H1 (cell line): ENCODE data around the gene METTL21A. TPM values are rescaled to one million over a fixed set of nuclear protein-coding genes. Genes with fewer than 3 reads are reported as not detected.

Source experiments
- CTBP2 ChIP-seq: IDR thresholded peaks from 2 replicates; pipeline ENCODE4 v1.7.0; 2011; ENCODE audit warnings: borderline replicate concordance, mild to moderate bottlenecking, moderate library complexity, mixed read lengths, low read length; ENCODE audit not compliant: insufficient read depth, insufficient read length
- PHF8 ChIP-seq: fragments of 200-600 bp; sonication (generic); conservative IDR thresholded peaks from 2 replicates; pipeline ENCODE4 v1.7.1; 2012; ENCODE audit warnings: low read depth, mild to moderate bottlenecking, inconsistent platforms, low read length, moderate library complexity
- POU5F1 ChIP-seq: IDR thresholded peaks from 2 replicates; pipeline ENCODE4 v1.6.1; 2011; ENCODE audit warnings: low read depth, mild to moderate bottlenecking, low read length, moderate library complexity
- RXRA ChIP-seq: IDR thresholded peaks from 2 replicates; pipeline ENCODE4 v1.6.1; 2011; ENCODE audit warnings: low read depth, mild to moderate bottlenecking, low read length, moderate library complexity; ENCODE audit not compliant: insufficient read depth
- SAP30 ChIP-seq: fragments of 300-600 bp; sonication (generic); IDR thresholded peaks from 2 replicates; pipeline ENCODE4 v1.7.1; 2012; ENCODE audit warnings: low read length, moderate library complexity, mild to moderate bottlenecking, inconsistent platforms; ENCODE audit not compliant: insufficient read depth, insufficient replicate concordance
- ZNF274 ChIP-seq: IDR thresholded peaks from 2 replicates; pipeline ENCODE4 v1.7.0; 2012; ENCODE audit warnings: low read length, borderline replicate concordance; ENCODE audit errors: extremely low read depth
- polyA plus RNA-seq, 7 experiments: library from polyadenylated mRNA; depleted of rRNA in 3 of 7; stranded (reverse) in 5 of 7; unstranded in 2 of 7; fragments of >200 nt in 5 of 7; fragments of 200-250 nt in 2 of 7; gene quantifications; 1 replicate in 5 of 7; 2 replicates in 1 of 7; 4 replicates in 1 of 7; pipeline versions ENCODE4 v1.2.1 to v1.2.3, GENCODE V29; 2011 to 2013; ENCODE audit warnings: missing spikeins in 2 of 7, mixed read lengths in 2 of 7
- total RNA-seq: library from RNA; stranded (reverse); fragmentation: NEBNext Ultra II Directional; extraction: Animal tissue kit (Norgen Biotek cat#: 25700); gene quantifications from 2 replicates; pipeline ENCODE4 v1.2.1, GENCODE V29; 2021

Gene METTL21A
- total and polyA plus RNA-seq, 2 of the 8 experiments (the other 6 are each of a cell fraction or from before 2014, with no cell fraction given): 36.2 to 55.0 TPM

DNA sequence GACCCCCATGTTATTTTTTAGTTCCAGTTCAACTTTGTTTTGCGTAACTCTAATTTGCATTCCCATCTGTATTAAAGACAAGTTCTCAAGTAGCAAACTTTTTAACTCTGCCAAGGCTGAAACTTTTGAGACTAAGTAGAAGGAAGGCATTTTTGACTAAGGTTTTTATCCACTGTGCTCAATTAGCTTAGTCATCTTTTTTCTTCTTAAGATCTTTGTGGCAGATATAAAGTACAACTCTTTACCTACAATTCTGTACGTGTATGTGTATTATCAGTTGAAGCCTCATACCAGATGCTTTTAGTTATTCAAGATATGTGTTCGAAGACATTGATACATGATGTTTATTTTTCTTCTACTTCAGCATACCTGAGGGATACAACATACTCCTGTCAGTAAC lies 53.8 kb downstream of the METTL21A start (continued):
- TF ChIP-seq SAP30 (no peak), RXRA (no peak), CTBP2 (no peak), POU5F1 (no peak), ZNF274 (no peak), PHF8 (no peak)
